Neuronal stem cell (in vitro differentiated cells): ENCODE data around the gene PAPOLA.

Experiments
- DNase-seq: peaks from one replicate; pipeline ENCODE4 v3.0.0-alpha.2; 2013; ENCODE audit warnings: low spot score
- H2AFZ ChIP-seq: one replicate; pipeline ENCODE4 v1.6.1; 2013; ENCODE audit warnings: mild to moderate bottlenecking, low read length, inconsistent platforms
- H2AK5ac ChIP-seq: 2 replicates; pipeline ENCODE4 v1.6.1; 2013; ENCODE audit warnings: low read depth, mild to moderate bottlenecking, inconsistent platforms, low read length, moderate library complexity, mixed read lengths
- H2BK120ac ChIP-seq: 2 replicates; pipeline ENCODE4 v1.6.1; 2013; ENCODE audit warnings: low read depth, mild to moderate bottlenecking, inconsistent platforms, low read length, moderate library complexity, mixed read lengths
- H2BK12ac ChIP-seq: one replicate; pipeline ENCODE4 v1.6.1; 2013; ENCODE audit warnings: low read length, inconsistent platforms
- H2BK15ac ChIP-seq: 2 replicates; pipeline ENCODE4 v1.6.1; 2013; ENCODE audit warnings: mild to moderate bottlenecking, low read length, inconsistent platforms, mixed read lengths
- H2BK5ac ChIP-seq: one replicate; pipeline ENCODE4 v1.6.1; 2013; ENCODE audit warnings: inconsistent platforms, mild to moderate bottlenecking, low read length, moderate library complexity
- H3K14ac ChIP-seq: one replicate; pipeline ENCODE4 v1.6.1; 2013; ENCODE audit warnings: low read length, inconsistent platforms
- H3K18ac ChIP-seq: 2 replicates; pipeline ENCODE4 v1.6.1; 2013; ENCODE audit warnings: low read length, inconsistent platforms
- H3K23ac ChIP-seq: 2 replicates; pipeline ENCODE4 v1.6.1; 2013; ENCODE audit warnings: low read depth, mild to moderate bottlenecking, mixed read lengths, low read length, inconsistent platforms; ENCODE audit not compliant: poor library complexity
- H3K27ac ChIP-seq: replicated peaks from 3 replicates; pipeline ENCODE4 v1.5.1; 2013; ENCODE audit warnings: low read length, inconsistent platforms
- H3K27me3 ChIP-seq, 3 experiments: 2 replicates each; pipeline ENCODE4 v1.6.1; 2013; ENCODE audit warnings: low read length in 3 of 3, mild to moderate bottlenecking in 2 of 3, inconsistent platforms in 1 of 3, low read depth in 1 of 3, mixed read lengths in 1 of 3, moderate library complexity in 1 of 3; ENCODE audit not compliant: control insufficient read depth in 3 of 3, insufficient read depth in 3 of 3
- H3K36me3 ChIP-seq, 2 donors: replicated peaks in 1 of 2; 2 replicates each; pipeline ENCODE4 v1.6.1; 2013; ENCODE audit warnings: low read length in 2 of 2; ENCODE audit not compliant: control insufficient read depth in 2 of 2, insufficient read depth in 2 of 2
- H3K4ac ChIP-seq: 2 replicates; pipeline ENCODE4 v1.6.1; 2013; ENCODE audit warnings: inconsistent platforms, mild to moderate bottlenecking, low read length, moderate library complexity
- H3K4me1 ChIP-seq, 2 donors: 1 replicate in 1 of 2; 2 replicates in 1 of 2; pipeline ENCODE4 v1.6.1; 2013; ENCODE audit warnings: low read length in 2 of 2, low read depth in 1 of 2; ENCODE audit not compliant: control insufficient read depth in 2 of 2, insufficient read depth in 1 of 2
- H3K4me2 ChIP-seq: one replicate; pipeline ENCODE4 v1.6.1; 2013; ENCODE audit warnings: mild to moderate bottlenecking, low read length, inconsistent platforms; ENCODE audit not compliant: insufficient read depth, poor library complexity, severe bottlenecking
- H3K4me3 ChIP-seq, 2 donors: 2 replicates each; pipeline ENCODE4 v1.5.1; 2013; ENCODE audit warnings: low read length in 2 of 2, mild to moderate bottlenecking in 2 of 2, inconsistent platforms in 1 of 2, moderate library complexity in 1 of 2
- H3K79me1 ChIP-seq: one replicate; pipeline ENCODE4 v1.6.1; 2013; ENCODE audit warnings: low read depth, mild to moderate bottlenecking, inconsistent platforms, low read length, moderate library complexity
- H3K9ac ChIP-seq: one replicate; pipeline ENCODE4 v1.6.1; 2013; ENCODE audit warnings: mild to moderate bottlenecking, low read depth, low read length, inconsistent platforms; ENCODE audit not compliant: poor library complexity
- H3K9me3 ChIP-seq, 2 donors: replicated peaks in 1 of 2; 2 replicates each; pipeline versions ENCODE3 to v1.6.1; 2013; ENCODE audit warnings: low read length in 2 of 2, mild to moderate bottlenecking in 2 of 2, inconsistent platforms in 1 of 2, low read depth in 1 of 2, mixed read lengths in 1 of 2, moderate library complexity in 1 of 2; ENCODE audit not compliant: control insufficient read depth in 2 of 2, insufficient read depth in 1 of 2
- H4K8ac ChIP-seq: one replicate; pipeline ENCODE4 v1.6.1; 2013; ENCODE audit warnings: low read depth, mild to moderate bottlenecking, inconsistent platforms, low read length, moderate library complexity
- H4K91ac ChIP-seq: one replicate; pipeline ENCODE4 v1.6.1; 2013; ENCODE audit warnings: low read length, low read depth, mild to moderate bottlenecking, inconsistent platforms; ENCODE audit not compliant: poor library complexity
- WGBS, 2 donors: extraction: QIAGEN DNeasy Blood & Tissue Kit; methylation state at CpG; one replicate each; pipeline ENCODE4 v1.1.7; 2013; ENCODE audit warnings: missing lambda C conversion rate in 2 of 2, mixed read lengths in 1 of 2; ENCODE audit not compliant: insufficient read length in 2 of 2, insufficient replicate concordance in 1 of 2; ENCODE audit errors: extremely low coverage in 2 of 2; 5-methylcytosine and 5-hydroxymethylcytosine counted together

Gene PAPOLA

GRCh38 chr14:96592591-96593386, 90.6 kb downstream of the PAPOLA start:
- H3K79me1 ChIP-seq: no peaks in the 10 kb centered on the region
- peaks cover 0 to 5% (median 5%) of the 10 kb centered on the region in 3 experiments for H3K27me3 ChIP-seq
- H3K9ac ChIP-seq: no peak overlapping the region
- H2BK15ac ChIP-seq: peak overlapping the region; percentile 18
- no peaks in the 10 kb centered on the region for H3K36me3 ChIP-seq
- H3K27ac ChIP-seq: no peak overlapping the region
- no peaks in the 10 kb centered on the region for H3K9me3 ChIP-seq
- peaks cover 4 to 5% of the 10 kb centered on the region in 2 donors for H3K4me1 ChIP-seq
- H3K4me2 ChIP-seq: peak overlapping the region; percentile 36
- H4K91ac ChIP-seq: no peak overlapping the region
- no peak overlapping the region for H4K8ac ChIP-seq
- H2BK5ac ChIP-seq: no peak overlapping the region
- H3K4ac ChIP-seq: no peak overlapping the region
- WGBS, 2 donors: no CpG with 5 or more reads among the region's 54 CpGs
- no peak overlapping the region for H2BK12ac ChIP-seq
- H3K14ac ChIP-seq: peak overlapping the region; percentile 26
- peak overlapping the region; percentile 25 for H2BK120ac ChIP-seq
- H3K23ac ChIP-seq: peak overlapping the region; percentile 28
- peak overlapping the region; percentile 32 for H2AK5ac ChIP-seq
- no peak overlapping the region for H2AFZ ChIP-seq
- H3K18ac ChIP-seq: peak overlapping the region; percentile 84
- DNase-seq: peak; percentile 26
- peak overlapping the region in 1 of 2 donors; percentile 75 for H3K4me3 ChIP-seq

- no peak overlapping the region for H2BK15ac ChIP-seq
- peak overlapping the region; percentile 31 for H3K14ac ChIP-seq
- no peak overlapping the region for H2BK12ac ChIP-seq
- no CpG with 5 or more reads among the region's 6 CpGs for WGBS, 2 donors
- no peak overlapping the region for H3K9ac ChIP-seq
- no peak overlapping the region for H3K23ac ChIP-seq
- H2BK5ac ChIP-seq: no peak overlapping the region
- no peak overlapping the region for H4K91ac ChIP-seq
- H3K79me1 ChIP-seq: no peaks in the 10 kb centered on the region
- H3K27me3 ChIP-seq: peaks cover 0 to 5% (median 5%) of the 10 kb centered on the region in 3 experiments
- no peak overlapping the region for H2AFZ ChIP-seq
- no peaks in the 10 kb centered on the region for H3K36me3 ChIP-seq
- no peak overlapping the region for H4K8ac ChIP-seq
- no peak overlapping the region for H3K18ac ChIP-seq
- no peaks in the 10 kb centered on the region for H3K9me3 ChIP-seq
- peaks cover 0 to 3% of the 10 kb centered on the region in 2 donors for H3K4me1 ChIP-seq
- no peak overlapping the region for H2BK120ac ChIP-seq
- no peak overlapping the region for H2AK5ac ChIP-seq
- no peak for DNase-seq
- H3K4me2 ChIP-seq: no peak overlapping the region
- H3K4ac ChIP-seq: no peak overlapping the region
- H3K27ac ChIP-seq: no peak overlapping the region
- H3K4me3 ChIP-seq: peak overlapping the region in 1 of 2 donors; percentile 50
Observed at GRCh38 chr14:96594961-96595360, 92.8 kb downstream of the PAPOLA start.

- no peak overlapping the region for H3K4me3 ChIP-seq
- WGBS, 2 donors: no CpG with 5 or more reads among the region's 5 CpGs
- H2BK15ac ChIP-seq: peak overlapping the region; percentile 82
- no peak overlapping the region for H4K91ac ChIP-seq
- H3K36me3 ChIP-seq: no peaks in the 10 kb centered on the region
- peak overlapping the region; percentile 57 for H2AK5ac ChIP-seq
- peak overlapping the region; percentile 81 for H3K18ac ChIP-seq
- H2BK12ac ChIP-seq: no peak overlapping the region
- DNase-seq: no peak
- no peak overlapping the region for H2AFZ ChIP-seq
- H3K23ac ChIP-seq: no peak overlapping the region
- peak overlapping the region; percentile 71 for H2BK5ac ChIP-seq
- no peak overlapping the region for H4K8ac ChIP-seq
- H3K4me1 ChIP-seq: no peaks in the 10 kb centered on the region
- peak overlapping the region; percentile 67 for H2BK120ac ChIP-seq
- H3K27me3 ChIP-seq: peaks cover 0 to 8% (median 7%) of the 10 kb centered on the region in 3 experiments
- no peak overlapping the region for H3K9ac ChIP-seq
- H3K14ac ChIP-seq: no peak overlapping the region
- H3K4me2 ChIP-seq: no peak overlapping the region
- no peaks in the 10 kb centered on the region for H3K79me1 ChIP-seq
- peak overlapping the region; percentile 85 for H3K4ac ChIP-seq
- peaks cover 0 to 3% of the 10 kb centered on the region in 2 donors for H3K9me3 ChIP-seq
- no peak overlapping the region for H3K27ac ChIP-seq
Observed at GRCh38 chr14:96597680-96598079, 95.5 kb downstream of the PAPOLA start.

- H3K27me3 ChIP-seq: peaks cover 0 to 16% (median 2%) of the 10 kb centered on the region in 3 experiments
- no peak overlapping the region for H3K4ac ChIP-seq
- peaks cover 0 to 3% of the 10 kb centered on the region in 2 donors for H3K9me3 ChIP-seq
- no peak overlapping the region for H2AK5ac ChIP-seq
- no peaks in the 10 kb centered on the region for H3K36me3 ChIP-seq
- no peak overlapping the region for H4K8ac ChIP-seq
- no peak overlapping the region for H2BK12ac ChIP-seq
- H3K9ac ChIP-seq: no peak overlapping the region
- H2BK15ac ChIP-seq: no peak overlapping the region
- H2BK120ac ChIP-seq: no peak overlapping the region
- WGBS, 2 donors: no CpG with 5 or more reads among the region's 14 CpGs
- no peak overlapping the region for H3K14ac ChIP-seq
- H3K4me1 ChIP-seq: no peaks in the 10 kb centered on the region
- H3K4me3 ChIP-seq: no peak overlapping the region
- H3K27ac ChIP-seq: no peak overlapping the region
- H3K23ac ChIP-seq: no peak overlapping the region
- no peak overlapping the region for H4K91ac ChIP-seq
- no peak overlapping the region for H3K18ac ChIP-seq
- no peaks in the 10 kb centered on the region for H3K79me1 ChIP-seq
- no peak for DNase-seq
- no peak overlapping the region for H2BK5ac ChIP-seq
- H2AFZ ChIP-seq: no peak overlapping the region
- no peak overlapping the region for H3K4me2 ChIP-seq
Observed at GRCh38 chr14:96598332-96598928, 96.2 kb downstream of the PAPOLA start.
